GM23248 (cell line): Measurements from ENCODE around the gene MYO15A. TPM values are rescaled to one million over a fixed set of nuclear protein-coding genes. Genes with fewer than 3 reads are reported as not detected.
A peak's percentile ranks its signal among the peaks of the same experiment; 100 is the strongest.

Experiments
- DNase-seq: peaks from one replicate; pipeline ENCODE4 v3.0.0-alpha.2; 2015
- H2AFZ ChIP-seq: fragments of 200-600 bp; sonication (generic); 2 replicates; pipeline ENCODE4 v1.6.1; 2016; ENCODE audit warnings: antibody characterized with exemption
- H3F3A ChIP-seq: fragments of 200-600 bp; sonication (generic); 2 replicates; pipeline ENCODE4 v1.6.1; 2016; ENCODE audit warnings: mild to moderate bottlenecking, antibody characterized with exemption, mixed run types; ENCODE audit not compliant: insufficient read depth
- H3K27ac ChIP-seq: fragments of 200-600 bp; sonication (generic); 2 replicates; pipeline ENCODE4 v1.5.1; 2016; ENCODE audit warnings: mild to moderate bottlenecking
- H3K27me3 ChIP-seq: fragments of 200-600 bp; sonication (generic); replicated peaks from 2 replicates; pipeline ENCODE4 v1.6.1; 2016; ENCODE audit warnings: mild to moderate bottlenecking; ENCODE audit not compliant: insufficient read depth
- H3K36me3 ChIP-seq: fragments of 200-600 bp; sonication (generic); 2 replicates; pipeline ENCODE4 v1.6.1; 2016; ENCODE audit warnings: low read depth, mild to moderate bottlenecking
- H3K4me1 ChIP-seq: fragments of 200-600 bp; sonication (generic); 2 replicates; pipeline ENCODE4 v1.6.1; 2016; ENCODE audit warnings: mild to moderate bottlenecking; ENCODE audit not compliant: insufficient read depth
- H3K4me2 ChIP-seq: fragments of 200-600 bp; sonication (generic); one replicate; pipeline ENCODE4 v1.6.1; 2016; ENCODE audit warnings: mild to moderate bottlenecking; ENCODE audit not compliant: unreplicated experiment
- H3K4me3 ChIP-seq: fragments of 200-600 bp; sonication (generic); 2 replicates; pipeline ENCODE4 v1.5.1; 2016; ENCODE audit warnings: mild to moderate bottlenecking
- H3K79me2 ChIP-seq: fragments of 200-600 bp; sonication (generic); 2 replicates; pipeline ENCODE4 v1.6.1; 2016; ENCODE audit warnings: mild to moderate bottlenecking; ENCODE audit not compliant: insufficient read depth
- H3K9ac ChIP-seq: fragments of 200-600 bp; sonication (generic); 2 replicates; pipeline ENCODE4 v1.6.1; 2016; ENCODE audit warnings: mild to moderate bottlenecking
- H3K9me2 ChIP-seq: fragments of 200-600 bp; sonication (generic); 2 replicates; pipeline ENCODE4 v1.6.1; 2016; ENCODE audit warnings: mixed run types, mild to moderate bottlenecking, moderate library complexity; ENCODE audit not compliant: insufficient read depth
- H3K9me3 ChIP-seq: fragments of 200-600 bp; sonication (generic); one replicate; pipeline ENCODE4 v1.6.1; 2017; ENCODE audit warnings: low read depth
- H4K20me1 ChIP-seq: fragments of 200-600 bp; sonication (generic); 2 replicates; pipeline ENCODE4 v1.6.0; 2016; ENCODE audit not compliant: insufficient read depth
- EZH2 ChIP-seq: fragments of 200-600 bp; sonication (generic); IDR thresholded peaks from 2 replicates; pipeline ENCODE4 v1.6.1; 2018; ENCODE audit warnings: antibody characterized with exemption, mild to moderate bottlenecking; ENCODE audit not compliant: insufficient read depth, poor library complexity, severe bottlenecking
- EZH2phosphoT487 ChIP-seq: fragments of 200-600 bp; sonication (generic); IDR thresholded peaks from 2 replicates; pipeline ENCODE4 v1.6.1; 2018; ENCODE audit warnings: antibody characterized with exemption, moderate library complexity, mild to moderate bottlenecking, low read depth; ENCODE audit not compliant: insufficient read depth
- WGBS, 2 experiments: methylation state at CpG; one replicate each; pipeline ENCODE4 v1.1.6; 2015 to 2017; ENCODE audit warnings: low lambda C conversion rate in 2 of 2, low coverage in 1 of 2; ENCODE audit errors: missing lambda C conversion rate in 2 of 2; 5-methylcytosine and 5-hydroxymethylcytosine counted together
- in situ Hi-C: fragments of 300-500 bp; cut with MboI; formaldehyde crosslinking; loops from 2 replicates; pipeline ENCODE4 v1.15.0; 2020
- polyA plus RNA-seq: library from polyadenylated mRNA; unstranded; fragments of >200 nt; fragmentation: Nextera tagmentation; extraction: Ambion mirVana; gene quantifications from 2 replicates; pipeline ENCODE4 v1.2.1, GENCODE V29; 2016
- total RNA-seq: library from RNA; depleted of rRNA; stranded (reverse); fragments of >200 nt; shearing (Covaris generic); gene quantifications from 2 replicates; pipeline ENCODE4 v1.2.3, GENCODE V29; 2014

MYO15A gene
- total and polyA plus RNA-seq, 2 experiments from 2014 or later, result 0.54 to 0.70 TPM

DNA sequence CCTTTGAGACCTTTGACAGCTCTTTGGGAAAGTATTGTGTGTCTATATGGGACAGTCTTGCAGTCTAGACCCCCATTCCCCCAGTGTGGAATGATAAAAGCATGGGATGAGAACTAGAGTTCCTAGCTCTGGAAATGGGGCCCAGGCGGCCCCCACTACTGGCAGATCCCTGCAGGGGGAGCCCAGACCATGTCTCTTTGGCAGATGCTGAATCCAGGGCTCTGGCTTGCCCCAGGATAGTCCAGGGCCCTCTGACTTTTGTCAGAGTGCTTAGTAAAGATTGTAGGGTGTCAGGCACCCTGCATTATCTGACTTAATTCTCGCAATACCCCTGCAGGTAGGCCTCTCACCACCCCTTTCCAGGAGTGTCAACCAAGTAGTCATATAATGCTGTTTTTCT, 83.4 kb downstream of the MYO15A start:
- H3K27ac ChIP-seq, result no peak overlapping the region
- H3K36me3 ChIP-seq, result peaks cover 30% of the 10 kb centered on the region
- H3K4me2 ChIP-seq, result no peak overlapping the region
- peaks cover 48% of the 10 kb centered on the region for H3K4me1 ChIP-seq
- WGBS, 2 experiments, result 96 to 100% methylated on average over 2 of the region's 2 CpGs
- no peaks in the 10 kb centered on the region for H3K9me2 ChIP-seq
- in situ Hi-C loops, result no loop called here
- DNase-seq, result peak; percentile 50
- no peak overlapping the region for H2AFZ ChIP-seq
- peaks cover 22% of the 10 kb centered on the region for H4K20me1 ChIP-seq
- peaks cover 100% of the 10 kb centered on the region for H3K79me2 ChIP-seq
- no peak overlapping the region for H3K4me3 ChIP-seq
- no peaks in the 10 kb centered on the region for H3K9me3 ChIP-seq
- TF ChIP-seq EZH2 (no peak), EZH2phosphoT487 (no peak)
- no peaks in the 10 kb centered on the region for H3K27me3 ChIP-seq
- peaks cover 35% of the 10 kb centered on the region for H3F3A ChIP-seq
- no peak overlapping the region for H3K9ac ChIP-seq

DNA sequence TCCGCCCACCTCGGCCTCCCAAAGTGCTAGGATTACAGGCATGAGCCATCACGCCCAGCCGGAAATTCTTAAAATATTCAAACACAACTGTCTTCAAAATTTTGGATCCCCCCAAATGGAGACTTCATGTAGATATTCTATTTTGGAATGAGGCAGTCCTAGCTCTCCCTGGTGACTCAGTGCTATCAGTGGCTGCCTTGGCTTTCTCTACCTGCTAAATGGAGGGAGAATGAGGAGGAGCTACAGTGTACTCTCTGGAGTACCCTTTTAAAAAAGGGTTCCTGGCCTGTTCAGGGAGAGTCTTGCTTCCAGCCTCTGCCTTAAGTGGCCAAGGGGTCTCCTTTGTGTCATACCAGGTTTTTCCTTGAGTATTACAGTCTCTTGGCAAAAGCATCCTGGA, 85.8 kb downstream of the MYO15A start:
- 85 to 87% methylated on average over 4 of the region's 4 CpGs for WGBS, 2 experiments
- Histone ChIP-seq H3K4me3 (no peak overlapping the region), H3F3A (peaks cover 11% of the 10 kb centered on the region), H3K9me3 (no peaks in the 10 kb centered on the region), H3K36me3 (peaks cover 40% of the 10 kb centered on the region), H2AFZ (no peak overlapping the region), H3K9me2 (no peaks in the 10 kb centered on the region), H3K4me2 (no peak overlapping the region), H3K9ac (no peak overlapping the region), H3K4me1 (peaks cover 24% of the 10 kb centered on the region), H3K27me3 (no peaks in the 10 kb centered on the region), H3K79me2 (peaks cover 100% of the 10 kb centered on the region), H4K20me1 (peaks cover 30% of the 10 kb centered on the region), H3K27ac (no peak overlapping the region)
- no peak for TF ChIP-seq EZH2
- DNase-seq, result no peak
- in situ Hi-C loops, result no loop called here

DNA sequence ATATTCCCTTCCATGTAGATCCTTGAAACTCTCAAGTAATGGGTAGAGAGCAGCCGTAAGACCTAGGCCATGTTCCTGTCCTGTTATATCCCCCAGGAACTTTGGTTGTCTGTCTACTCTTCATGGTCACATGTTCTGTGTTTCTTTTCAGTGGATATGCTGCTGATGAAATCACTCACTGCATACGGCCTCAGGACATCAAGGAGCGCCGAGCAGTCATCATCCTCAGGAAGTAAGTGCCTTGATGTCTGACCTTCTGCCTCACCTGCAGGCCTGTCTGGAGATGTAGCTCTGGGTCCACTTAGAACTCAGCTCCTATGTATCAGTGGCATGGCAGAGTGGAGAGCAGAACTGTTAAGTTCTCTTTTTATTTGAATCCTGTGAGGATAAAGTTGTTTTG, 86.2 kb downstream of the MYO15A start:
- TF ChIP-seq EZH2, result no peak
- no peak for TF ChIP-seq EZH2phosphoT487
- Histone ChIP-seq H3K27me3 (no peaks in the 10 kb centered on the region), H3K4me3 (no peak overlapping the region), H4K20me1 (peaks cover 26% of the 10 kb centered on the region), H3K9ac (no peak overlapping the region), H3K4me1 (peaks cover 20% of the 10 kb centered on the region), H3K9me3 (no peaks in the 10 kb centered on the region), H3K9me2 (no peaks in the 10 kb centered on the region), H3K4me2 (no peak overlapping the region), H3K27ac (no peak overlapping the region), H3K36me3 (peaks cover 40% of the 10 kb centered on the region), H3K79me2 (peaks cover 100% of the 10 kb centered on the region), H2AFZ (no peak overlapping the region), H3F3A (peaks cover 7% of the 10 kb centered on the region; the same call in 1 of the 2 replicates)
- in situ Hi-C loops, result no loop called here
- DNase-seq, result no peak
- WGBS, 2 experiments, result 68 to 71% methylated on average over 4 of the region's 4 CpGs

DNA sequence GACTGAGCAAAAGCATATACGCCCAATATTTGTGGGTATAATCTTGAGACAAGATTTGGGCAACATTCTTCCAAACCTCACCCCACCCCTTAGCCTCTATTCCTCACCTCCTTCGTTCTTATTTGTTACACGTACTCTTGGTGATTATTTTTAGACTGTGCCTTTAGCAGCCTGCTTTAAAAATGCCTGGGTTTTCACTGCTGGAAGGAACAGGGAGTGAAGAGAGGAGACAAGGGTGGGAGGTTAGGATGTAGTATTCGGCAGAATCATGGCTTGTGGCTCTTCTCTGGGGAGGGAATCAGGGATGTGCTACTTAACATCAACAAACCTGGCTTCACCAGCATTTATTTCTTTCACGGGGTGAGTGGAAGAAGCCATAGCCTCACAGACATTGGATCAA, 86.7 kb downstream of the MYO15A start:
- no peak overlapping the region for H2AFZ ChIP-seq
- no peaks in the 10 kb centered on the region for H3K9me2 ChIP-seq
- no peak for TF ChIP-seq EZH2
- no peak for TF ChIP-seq EZH2phosphoT487
- DNase-seq, result no peak
- no peaks in the 10 kb centered on the region for H3K27me3 ChIP-seq
- 80 to 82% methylated on average over 5 of the region's 5 CpGs for WGBS, 2 experiments
- peaks cover 100% of the 10 kb centered on the region for H3K79me2 ChIP-seq
- no peak overlapping the region for H3K4me3 ChIP-seq
- H3K9ac ChIP-seq, result no peak overlapping the region
- in situ Hi-C loops, result no loop called here
- peaks cover 16% of the 10 kb centered on the region; the same call in 1 of the 2 replicates for H3K4me1 ChIP-seq
- H4K20me1 ChIP-seq, result peaks cover 29% of the 10 kb centered on the region
- H3K27ac ChIP-seq, result no peak overlapping the region
- H3F3A ChIP-seq, result 0 out of 2 replicates have a peak, but pooled peaks cover 3% of the 10 kb centered on the region
- no peaks in the 10 kb centered on the region for H3K9me3 ChIP-seq
- H3K36me3 ChIP-seq, result peaks cover 38% of the 10 kb centered on the region
- no peak overlapping the region for H3K4me2 ChIP-seq

DNA sequence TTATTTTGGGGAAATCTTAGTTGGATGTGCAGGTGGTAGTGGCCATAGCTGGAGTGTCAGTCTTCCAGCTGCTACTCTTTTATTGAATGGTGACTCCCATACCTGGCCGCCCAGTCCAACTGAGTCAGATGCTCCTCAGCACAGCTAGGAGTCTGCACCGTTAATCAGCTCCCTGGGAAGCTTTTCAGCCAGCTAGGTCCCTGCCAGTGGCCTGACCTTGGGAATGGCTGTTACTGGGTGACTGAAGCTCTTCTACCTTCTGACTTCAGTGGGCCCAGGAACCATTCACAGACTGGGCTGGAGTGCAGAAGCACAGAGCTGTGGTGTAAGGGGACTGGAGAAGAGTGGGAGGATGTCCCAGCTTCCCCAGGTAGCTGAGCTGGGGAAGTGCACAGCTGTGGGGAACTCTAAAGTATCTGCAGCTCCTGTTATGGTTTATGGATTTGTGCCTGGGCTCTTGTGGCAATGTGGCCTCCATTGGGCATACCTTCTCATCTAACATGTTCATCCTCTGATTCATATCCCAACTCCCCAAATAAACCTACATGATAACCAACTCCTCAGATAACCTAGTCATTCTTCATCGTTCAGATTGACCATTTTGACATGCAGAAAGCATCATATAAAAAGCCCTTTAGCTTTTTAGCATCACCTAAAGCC, 89.1 kb downstream of the MYO15A start:
- Histone ChIP-seq H3K36me3 (peaks cover 38% of the 10 kb centered on the region), H2AFZ (no peak overlapping the region), H3F3A (no peaks in the 10 kb centered on the region), H3K27me3 (no peaks in the 10 kb centered on the region), H3K9ac (no peak overlapping the region; the same call in 1 of the 2 replicates), H3K27ac (no peak overlapping the region), H4K20me1 (peaks cover 34% of the 10 kb centered on the region), H3K9me3 (no peaks in the 10 kb centered on the region), H3K4me3 (no peak overlapping the region), H3K4me1 (no peaks in the 10 kb centered on the region), H3K4me2 (no peak overlapping the region), H3K79me2 (peaks cover 100% of the 10 kb centered on the region), H3K9me2 (no peaks in the 10 kb centered on the region)
- TF ChIP-seq EZH2 (no peak), EZH2phosphoT487 (no peak)
- no peak for DNase-seq
- in situ Hi-C loops, result no loop called here
- WGBS, 2 experiments, result 92 to 99% methylated on average over 3 of the region's 3 CpGs
